ENCODE results near the gene PACRG.

The PACRG gene

DNA sequence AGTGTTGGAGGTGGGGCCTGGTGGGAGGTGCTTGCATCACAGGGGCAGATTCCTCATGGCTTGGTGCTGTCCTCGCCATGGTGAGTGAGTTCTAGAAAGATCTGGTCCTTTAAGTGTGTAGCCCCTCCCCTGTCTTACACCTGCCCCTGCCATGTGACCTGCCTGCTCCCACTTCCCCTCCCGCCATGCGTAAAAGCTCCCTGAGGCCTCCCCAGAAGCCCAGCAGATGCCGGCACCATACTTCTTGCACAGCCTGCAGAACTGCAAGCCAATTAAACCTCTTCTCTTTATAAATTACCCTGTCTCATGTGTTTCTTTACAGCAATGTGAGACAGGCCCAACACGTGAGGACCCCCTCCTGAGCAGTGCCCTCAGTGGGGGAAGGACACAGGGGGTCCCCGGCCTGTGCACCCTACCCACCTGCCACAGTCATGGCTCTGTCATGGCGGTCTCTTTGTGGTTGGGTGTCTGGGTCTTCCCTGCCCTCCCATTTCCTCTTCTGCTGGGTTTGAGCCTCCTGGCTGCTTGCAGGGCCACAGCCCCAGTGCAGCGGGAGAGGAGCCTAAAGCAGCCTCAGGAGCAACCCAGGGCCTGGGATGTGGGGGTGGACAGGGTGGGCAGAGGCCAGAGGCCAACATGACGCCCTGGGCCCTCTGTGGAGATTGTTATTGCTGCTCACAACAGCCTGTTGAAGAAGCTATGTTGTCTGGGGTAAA lies 599.5 kb downstream of the PACRG start:
- DNase-seq (ENCODE audit: low spot score) (no peak), FAIRE-seq (no peak)

- DNase-seq (ENCODE audit: low spot score) (no peak), FAIRE-seq (no peak)
These were observed 600.1 kb downstream of the PACRG start for GRCh38 chr6:163327921-163328320.

DNA sequence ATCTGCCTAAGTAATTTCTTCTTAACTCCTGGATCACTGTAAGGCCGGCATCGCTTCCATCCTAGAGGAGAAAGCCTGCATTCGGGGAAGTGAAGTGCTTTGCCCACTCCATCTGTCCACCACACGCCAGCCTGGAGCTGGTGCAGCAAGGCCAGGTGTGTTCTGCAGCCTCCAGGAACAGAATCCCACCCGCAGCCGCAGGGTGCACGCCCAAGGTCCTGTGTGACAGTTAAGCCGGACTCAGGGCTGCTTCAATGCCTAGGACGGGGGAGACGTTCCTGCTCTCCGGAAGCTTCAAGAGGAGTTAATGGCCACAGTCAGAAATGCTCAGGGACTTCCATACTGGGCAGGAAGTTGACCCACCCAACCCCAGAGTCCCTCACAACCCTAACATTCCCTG lies 600.6 kb downstream of the PACRG start:
- FAIRE-seq (no peak), DNase-seq (ENCODE audit: low spot score) (no peak)

DNA sequence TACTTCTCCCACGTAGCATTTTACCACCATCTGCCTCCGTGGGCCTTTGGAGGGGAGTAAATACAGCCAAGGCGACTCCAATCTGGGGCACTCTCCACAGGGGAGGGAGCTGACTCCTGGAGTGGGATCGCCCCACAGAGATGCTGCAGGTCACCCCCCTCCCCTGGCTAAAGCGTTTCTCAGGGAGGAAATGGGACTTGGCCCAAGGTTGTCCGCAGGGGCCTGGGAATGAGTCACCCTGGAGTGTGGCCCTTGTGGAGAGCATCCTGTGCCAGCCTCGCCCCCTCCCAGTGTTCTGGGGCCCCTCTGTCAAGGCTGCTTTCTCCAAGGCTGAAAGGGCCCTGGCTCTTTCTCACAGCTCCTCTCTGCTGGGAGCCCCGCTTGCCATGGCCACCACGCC lies 602.2 kb downstream of the PACRG start:
- no peak for FAIRE-seq
- DNase-seq (ENCODE audit: low spot score), result peak; percentile 53

- no peak for FAIRE-seq
- no peak for DNase-seq (ENCODE audit: low spot score)
These were observed 603.5 kb downstream of the PACRG start for GRCh38 chr6:163331245-163331644.

GRCh38 chr6:163332575-163332974 lies 604.8 kb downstream of the PACRG start:
- DNase-seq (ENCODE audit: low spot score) (no peak), FAIRE-seq (no peak)

DNA sequence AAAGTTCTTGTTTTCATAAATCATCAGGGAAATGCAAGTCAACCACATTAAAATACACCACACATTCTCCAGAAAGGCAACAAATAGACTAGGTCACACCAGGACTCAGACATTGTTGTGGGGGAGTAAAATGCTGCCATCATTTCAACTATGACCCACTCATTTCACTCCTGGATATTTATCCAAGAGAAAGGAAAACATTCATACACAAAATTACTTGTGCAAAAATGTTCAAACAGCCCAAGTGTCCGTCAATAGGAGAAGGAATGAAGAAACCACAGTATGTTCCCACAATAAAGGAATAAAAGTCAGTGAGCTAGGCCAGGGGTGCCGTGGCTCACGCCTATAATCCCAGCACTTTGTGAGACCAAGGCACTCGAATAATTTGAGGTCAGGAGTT lies 605.3 kb downstream of the PACRG start:
- DNase-seq (ENCODE audit: low spot score), result no peak
- FAIRE-seq, result no peak

GRCh38 chr6:163333701-163334663 lies 606.2 kb downstream of the PACRG start:
- DNase-seq (ENCODE audit: low spot score) (no peak), FAIRE-seq (no peak)

DNA sequence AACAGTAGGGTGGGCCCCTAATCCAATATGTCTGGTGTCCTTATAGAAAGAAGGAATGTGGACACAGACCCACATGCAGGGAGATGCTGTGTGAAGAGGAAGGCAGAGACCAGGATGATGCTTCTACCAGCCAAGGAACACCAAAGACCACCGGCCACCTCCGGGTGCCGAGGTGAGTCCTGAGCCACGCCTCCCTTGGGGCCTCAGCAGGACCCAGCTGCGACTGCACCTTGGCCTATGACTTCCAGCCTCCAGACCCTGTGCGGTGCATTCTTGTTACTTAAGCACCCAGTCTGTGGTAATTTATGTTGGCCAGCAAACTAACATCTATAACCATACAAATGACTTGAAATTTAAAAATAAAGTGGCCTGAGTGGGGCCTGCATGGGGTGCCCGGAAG lies 607.3 kb downstream of the PACRG start:
- FAIRE-seq (no peak), DNase-seq (ENCODE audit: low spot score) (no peak)

DNA sequence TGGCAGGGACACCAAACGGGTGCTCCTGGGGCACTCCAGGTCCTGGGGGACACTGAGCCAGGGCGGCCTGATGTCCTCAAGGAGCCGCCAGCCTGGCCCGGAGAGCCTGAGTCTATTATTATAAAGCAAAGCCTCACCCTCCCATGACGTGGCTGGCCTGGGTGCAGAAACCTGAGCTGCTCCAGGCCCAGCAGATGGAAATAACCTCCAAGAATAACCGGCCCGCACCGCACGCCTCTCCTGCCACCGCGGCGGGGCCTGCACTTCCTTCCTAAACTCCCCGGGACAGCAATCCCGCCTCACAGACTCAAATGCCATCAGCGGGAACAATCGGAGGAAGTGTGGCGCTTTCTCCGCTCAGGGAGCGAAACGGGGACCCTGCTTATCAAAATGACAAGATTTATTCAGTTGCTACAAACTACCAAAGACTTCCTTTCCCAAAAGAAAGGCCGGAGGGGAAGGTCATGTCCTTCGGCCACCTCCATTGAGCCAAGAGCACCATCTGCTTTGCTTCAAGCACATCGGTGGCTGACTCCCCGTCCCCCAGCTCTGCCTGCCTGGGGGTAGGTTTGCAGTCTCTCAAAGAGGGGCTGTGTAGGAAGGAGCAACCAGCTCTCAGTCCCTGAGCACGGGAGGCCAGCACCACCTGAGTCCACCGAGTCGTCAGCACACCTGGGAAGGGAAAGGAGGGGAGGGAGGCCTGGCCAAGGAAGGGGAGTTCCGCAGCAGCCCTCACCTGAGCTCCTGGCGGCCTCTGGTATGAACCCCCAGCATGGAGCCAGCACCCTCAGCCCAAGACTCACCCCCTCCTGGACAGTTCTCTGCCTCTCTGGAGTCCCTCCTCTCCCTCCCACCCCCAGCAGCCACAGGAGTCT lies 608.1 kb downstream of the PACRG start:
- DNase-seq (ENCODE audit: low spot score) (no peak), FAIRE-seq (no peak)

GRCh38 chr6:163336961-163337360 lies 609.2 kb downstream of the PACRG start:
- FAIRE-seq, result no peak
- DNase-seq (ENCODE audit: low spot score), result no peak

DNA sequence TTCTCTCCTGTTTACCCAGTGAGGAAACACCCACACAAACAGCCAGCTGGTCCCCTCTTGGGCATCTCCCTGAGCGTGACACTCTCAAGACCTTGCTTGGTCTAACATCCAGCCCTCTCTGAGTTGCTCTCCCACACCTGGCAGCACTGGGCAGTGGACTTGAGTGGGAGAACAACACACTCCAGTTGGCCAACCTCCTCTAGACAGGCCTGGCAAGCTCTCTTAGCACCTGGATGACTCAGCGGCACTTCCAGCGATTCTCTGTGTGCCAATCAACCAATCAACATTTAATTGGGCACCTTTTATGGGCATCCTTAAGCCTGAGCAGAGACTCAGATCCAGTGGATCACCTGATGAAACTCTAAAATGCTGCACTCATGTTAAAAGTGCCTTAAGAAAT lies 610.2 kb downstream of the PACRG start:
- no peak for DNase-seq (ENCODE audit: low spot score)
- no peak for FAIRE-seq

DNA sequence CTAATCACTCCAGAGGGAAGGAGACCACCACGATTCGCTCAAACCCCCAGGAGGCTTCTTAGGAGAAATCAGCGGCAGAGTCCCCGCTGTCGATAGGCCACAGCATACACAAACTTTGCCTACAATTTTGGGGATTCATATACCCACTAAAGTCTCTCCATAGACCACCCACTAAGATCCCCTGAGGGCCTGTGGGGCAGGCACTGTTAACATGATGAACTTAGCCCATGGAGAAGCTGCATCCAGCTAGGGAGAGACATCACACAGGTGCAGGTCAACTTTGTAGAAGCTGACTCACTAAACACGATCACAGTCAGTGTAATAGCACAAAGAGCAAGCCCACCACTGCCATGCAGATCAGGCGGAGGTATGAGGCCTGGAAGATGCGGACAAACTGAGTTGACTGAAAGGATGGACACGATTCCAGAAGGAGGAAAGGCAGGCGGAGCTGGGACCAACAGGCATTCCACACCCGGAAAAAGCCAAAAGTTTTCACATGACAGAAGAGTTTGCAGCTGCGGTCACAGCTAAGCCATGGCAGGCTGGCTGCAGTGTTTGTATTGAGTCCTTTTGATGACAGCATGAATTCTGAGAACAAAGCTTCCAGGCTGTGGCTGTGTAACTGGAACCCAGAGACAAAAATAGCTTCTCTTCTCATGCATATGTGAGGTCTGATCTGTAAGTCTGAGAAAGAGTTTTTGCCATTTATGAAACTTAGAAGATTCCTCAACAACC lies 611.1 kb downstream of the PACRG start:
- FAIRE-seq, result no peak
- DNase-seq (ENCODE audit: low spot score), result no peak

- DNase-seq (ENCODE audit: low spot score) (no peak), FAIRE-seq (no peak)
These were observed 611.7 kb downstream of the PACRG start for GRCh38 chr6:163339466-163339865.

DNA sequence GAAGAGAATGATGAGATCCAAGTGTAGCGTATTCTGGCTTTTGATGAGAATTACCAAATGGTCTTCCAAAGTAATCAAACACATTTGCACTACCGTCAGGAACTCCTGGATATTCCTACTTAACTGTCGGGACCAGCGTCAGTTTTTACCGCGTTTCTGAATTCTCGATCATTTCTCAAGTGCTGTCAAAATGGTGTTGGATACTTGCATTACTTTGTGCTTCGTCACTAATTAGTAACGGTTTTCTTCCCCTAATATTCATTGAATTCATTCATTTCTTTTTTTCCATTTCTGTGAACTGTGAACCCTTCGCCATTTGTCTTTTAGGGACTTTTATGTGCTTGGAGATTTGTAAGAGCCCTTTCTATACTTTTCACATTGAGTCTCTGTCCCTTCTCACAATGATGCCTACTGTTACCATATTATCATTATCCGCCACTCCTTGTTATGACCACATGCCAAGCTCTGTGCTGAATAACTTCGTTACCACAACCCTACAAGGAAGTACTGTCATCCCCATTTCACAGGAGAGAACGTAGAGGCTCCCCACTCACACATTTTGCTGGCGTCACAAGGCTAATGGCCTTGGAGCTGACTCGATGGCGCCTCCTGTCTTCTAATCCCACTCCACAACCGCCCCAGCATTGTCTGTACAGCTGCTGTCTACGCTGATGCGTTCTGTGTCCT lies 612.6 kb downstream of the PACRG start:
- DNase-seq (ENCODE audit: low spot score) (no peak), FAIRE-seq (no peak)

- DNase-seq (ENCODE audit: low spot score) (no peak), FAIRE-seq (no peak)
These were observed 613.7 kb downstream of the PACRG start for GRCh38 chr6:163341224-163342061.

DNA sequence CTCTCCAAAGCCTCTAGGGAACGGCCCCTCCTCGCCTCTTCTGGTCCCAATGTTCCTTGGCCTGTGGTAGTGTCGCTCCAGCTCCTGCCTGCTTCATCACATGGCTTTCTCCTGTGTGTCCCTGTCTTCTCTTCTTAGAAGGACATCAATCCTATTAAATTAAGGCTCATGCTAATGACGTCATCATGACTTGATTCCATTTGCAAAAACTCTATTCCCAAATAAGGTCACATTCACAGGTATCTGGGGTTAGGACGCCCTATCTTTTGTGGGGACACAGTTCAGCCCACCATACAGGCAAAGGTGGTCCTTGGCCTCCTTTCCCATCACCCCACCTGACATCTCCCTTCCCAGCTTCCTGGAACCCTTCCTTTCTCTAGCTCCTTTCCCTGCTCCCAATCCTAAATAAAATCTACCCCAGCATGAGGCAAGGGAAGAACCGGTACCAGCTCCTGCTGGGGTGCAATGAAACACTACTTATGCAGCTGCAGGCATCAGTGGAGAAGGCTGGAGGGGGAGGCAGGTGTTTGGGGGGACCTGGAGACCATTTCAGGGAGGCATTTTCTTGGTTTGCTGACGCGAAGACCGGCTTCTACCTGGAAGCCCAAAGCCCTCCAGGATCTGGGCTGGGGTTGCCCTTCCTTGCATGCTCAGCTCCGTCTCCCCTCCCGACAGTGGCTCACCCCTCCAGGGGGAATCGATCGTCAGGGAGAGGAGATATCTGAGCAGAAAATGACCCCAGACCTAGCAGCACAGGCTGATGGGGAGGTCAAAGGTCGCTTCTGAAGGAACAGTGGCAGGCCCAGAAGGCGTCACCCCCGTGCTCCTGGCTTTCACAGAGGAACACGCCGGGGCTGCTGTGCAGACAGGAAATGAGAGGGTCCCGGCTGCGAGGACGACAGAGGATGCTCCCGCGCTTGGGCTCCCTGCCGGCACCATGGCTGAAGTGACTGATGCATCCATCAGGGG lies 615.1 kb downstream of the PACRG start:
- DNase-seq (ENCODE audit: low spot score) (no peak), FAIRE-seq (no peak)

- FAIRE-seq, result no peak
- no peak for DNase-seq (ENCODE audit: low spot score)
These were observed 615.8 kb downstream of the PACRG start for GRCh38 chr6:163343609-163344008.

All from urothelium cell line (cell line).